GM12891 (cell line): Measurements from ENCODE around the gene CTNNA2.

ENCODE experiments used
- DNase-seq: peaks from one replicate; pipeline ENCODE4 v3.0.0; 2011; ENCODE audit warnings: low spot score; ENCODE audit not compliant: insufficient read length
- FAIRE-seq: peaks from 2 replicates; lab custom pipeline; 2011; peaks lifted over from hg19 to GRCh38; lab: Jason Lieb, UNC
- PAX5 ChIP-seq: IDR thresholded peaks from 2 replicates; pipeline ENCODE4 v1.6.1; 2011; ENCODE audit warnings: low read length, moderate library complexity, mild to moderate bottlenecking; ENCODE audit not compliant: insufficient read depth, severe bottlenecking
- POLR2A ChIP-seq: IDR thresholded peaks from 2 replicates; pipeline ENCODE4 v1.6.1; 2011; ENCODE audit warnings: low read depth, low read length, control low read depth
- POLR2AphosphoS5 ChIP-seq: IDR thresholded peaks from 2 replicates; pipeline ENCODE4 v1.6.1; 2011; ENCODE audit warnings: low read depth, low read length, control low read depth
- POU2F2 ChIP-seq: IDR thresholded peaks from 2 replicates; pipeline ENCODE4 v1.6.1; 2011; ENCODE audit warnings: low read depth, mild to moderate bottlenecking, control low read depth, low read length, moderate library complexity
- SPI1 ChIP-seq: IDR thresholded peaks from 2 replicates; pipeline ENCODE4 v1.6.1; 2011; ENCODE audit warnings: low read depth, low read length, control low read depth
- TAF1 ChIP-seq: IDR thresholded peaks from 2 replicates; pipeline ENCODE4 v1.6.1; 2011; ENCODE audit warnings: low read depth, low read length, control low read depth

CTNNA2 gene

GRCh38 chr2:80392441-80392840, 879.6 kb downstream of the CTNNA2 start:
- FAIRE-seq, result no peak
- TF ChIP-seq POU2F2 (no peak), SPI1 (no peak), POLR2AphosphoS5 (no peak), PAX5 (no peak), TAF1 (no peak)
- DNase-seq, result no peak

DNA sequence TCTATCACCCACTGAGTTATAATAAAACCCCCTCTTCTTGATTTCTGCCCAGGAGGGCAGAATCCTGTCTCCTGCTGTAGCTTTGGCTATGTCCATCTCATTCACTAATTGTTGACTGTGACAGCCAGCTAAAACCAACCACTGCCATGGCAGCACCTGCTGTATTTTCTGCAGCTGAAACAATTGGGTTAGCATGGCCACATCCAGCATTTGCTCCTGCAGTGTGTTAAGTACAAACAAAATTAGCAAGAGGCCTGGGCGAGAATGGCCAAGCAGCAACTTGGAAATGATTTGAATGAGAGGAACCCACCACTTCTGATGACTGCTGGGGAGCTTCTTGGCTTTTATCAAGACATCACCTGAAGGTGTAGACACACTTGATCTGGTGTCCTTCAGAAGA, 881.1 kb downstream of the CTNNA2 start:
- no peak for FAIRE-seq
- no peak for DNase-seq
- TF ChIP-seq PAX5 (no peak), SPI1 (no peak), POLR2A (no peak), POLR2AphosphoS5 (no peak), POU2F2 (no peak), TAF1 (no peak)

DNA sequence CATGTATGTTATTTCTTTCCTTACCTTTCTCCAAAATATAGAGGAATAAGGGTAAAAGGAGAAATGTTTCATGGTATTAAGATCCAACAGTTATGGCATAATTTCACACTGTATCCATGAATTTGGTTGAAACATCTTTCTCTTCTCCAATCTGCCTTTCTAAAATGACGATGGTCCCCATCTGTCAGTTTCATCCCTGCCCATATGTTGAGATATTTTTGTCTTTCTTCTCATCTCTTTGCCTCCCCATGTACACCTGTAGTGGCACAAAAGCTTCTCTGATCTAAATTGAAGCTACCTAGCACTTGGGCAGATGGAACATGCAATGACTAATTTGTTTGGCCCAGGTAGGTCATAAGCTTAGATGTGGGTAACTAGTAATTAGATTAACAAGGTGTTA, 882.4 kb downstream of the CTNNA2 start:
- DNase-seq, result no peak
- no peak for FAIRE-seq
- no peak for TF ChIP-seq POU2F2
- TF ChIP-seq TAF1, result no peak
- TF ChIP-seq PAX5, result no peak
- no peak for TF ChIP-seq POLR2AphosphoS5
- TF ChIP-seq SPI1, result no peak
- TF ChIP-seq POLR2A, result no peak

DNA sequence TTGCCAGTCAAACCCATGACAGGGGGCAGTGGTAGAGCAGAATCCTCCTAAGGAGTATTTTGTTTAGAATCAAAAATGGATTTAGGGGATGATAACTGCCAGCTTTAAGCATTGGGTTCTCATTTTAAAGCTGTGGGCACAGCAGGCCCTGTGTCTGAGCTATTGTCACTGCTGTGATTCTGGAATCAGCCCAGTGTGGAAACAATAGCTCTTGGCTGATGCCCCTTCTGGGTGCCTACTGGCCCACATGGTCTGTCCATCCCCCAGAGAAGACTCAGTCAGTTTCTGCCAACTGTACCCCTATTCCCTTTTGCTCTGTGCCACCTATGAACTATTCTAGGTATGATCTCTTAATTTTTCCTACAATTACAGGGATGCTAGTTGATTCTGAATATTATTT, 883.4 kb downstream of the CTNNA2 start:
- DNase-seq (no peak), FAIRE-seq (no peak)
- no peak for TF ChIP-seq SPI1
- TF ChIP-seq PAX5, result no peak
- TF ChIP-seq POU2F2, result no peak
- no peak for TF ChIP-seq POLR2AphosphoS5

DNA sequence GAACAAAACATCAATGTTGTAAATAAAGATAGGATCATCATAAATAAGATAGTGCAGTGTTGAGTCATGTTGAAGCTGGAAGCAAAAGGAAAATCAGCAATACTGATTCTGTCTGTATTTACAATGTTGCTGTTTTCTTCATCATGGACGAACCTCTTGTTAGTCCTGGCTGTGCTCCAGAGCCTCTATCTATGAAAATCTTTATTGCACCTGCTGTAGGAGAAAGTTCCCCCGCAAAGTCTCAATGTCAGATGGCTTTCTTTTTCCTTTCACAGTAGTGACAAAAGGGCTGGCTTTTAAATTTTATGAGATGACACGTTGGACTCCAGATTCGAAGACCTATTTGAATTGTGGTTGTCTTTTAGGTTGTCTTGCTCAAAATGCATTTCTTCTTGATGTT, 890.2 kb downstream of the CTNNA2 start:
- TF ChIP-seq TAF1 (no peak), PAX5 (no peak), POLR2A (no peak), POLR2AphosphoS5 (no peak), POU2F2 (no peak), SPI1 (no peak)
- FAIRE-seq (no peak), DNase-seq (no peak)

DNA sequence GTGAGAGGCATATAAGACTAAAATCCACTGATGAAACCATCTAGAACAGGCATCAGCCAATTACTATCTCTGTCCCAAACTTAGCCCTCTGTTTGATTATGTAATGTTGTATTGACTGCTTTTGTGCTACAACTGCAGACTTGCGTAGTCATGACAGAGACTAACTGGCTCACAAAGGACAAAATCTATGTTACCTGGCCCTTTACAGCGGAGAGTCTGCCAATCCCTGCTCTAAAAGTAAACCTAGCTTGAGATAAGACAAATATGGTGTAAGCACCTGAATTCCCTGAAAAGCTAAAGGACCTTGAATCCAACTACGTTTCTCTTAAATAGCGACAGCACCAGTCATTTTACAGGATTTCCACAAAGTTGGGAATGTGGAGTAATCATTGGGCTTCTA, 894.5 kb downstream of the CTNNA2 start:
- TF ChIP-seq TAF1, result no peak
- TF ChIP-seq PAX5, result no peak
- TF ChIP-seq POLR2AphosphoS5, result no peak
- no peak for TF ChIP-seq SPI1
- no peak for TF ChIP-seq POU2F2
- TF ChIP-seq POLR2A, result no peak
- no peak for DNase-seq
- no peak for FAIRE-seq

DNA sequence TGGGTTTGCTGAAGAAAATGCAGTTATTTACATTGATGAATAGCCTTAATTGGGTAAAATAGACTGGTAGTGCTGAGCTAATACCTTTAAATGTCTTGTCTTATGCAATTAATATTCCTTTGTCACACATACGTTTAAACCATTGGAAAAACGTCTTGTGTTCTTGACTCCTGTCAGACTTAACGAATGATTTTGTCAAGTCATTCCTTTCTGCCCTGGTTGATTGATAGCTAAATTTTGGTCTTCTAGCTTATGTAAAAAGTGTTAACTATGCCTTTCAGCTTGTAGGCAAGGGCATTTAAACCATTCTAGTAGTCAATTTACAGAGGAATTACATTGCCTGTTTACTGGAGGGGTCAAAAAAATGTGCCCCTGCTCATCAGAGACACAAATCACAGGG, 897.5 kb downstream of the CTNNA2 start:
- TF ChIP-seq PAX5 (no peak), POU2F2 (no peak), POLR2A (no peak), POLR2AphosphoS5 (no peak), SPI1 (no peak), TAF1 (no peak)
- DNase-seq (no peak), FAIRE-seq (no peak)

- TF ChIP-seq SPI1 (no peak), TAF1 (no peak), POLR2A (no peak), POU2F2 (no peak)
- FAIRE-seq (no peak), DNase-seq (no peak)
These were observed 900.3 kb downstream of the CTNNA2 start for GRCh38 chr2:80413136-80413535.

DNA sequence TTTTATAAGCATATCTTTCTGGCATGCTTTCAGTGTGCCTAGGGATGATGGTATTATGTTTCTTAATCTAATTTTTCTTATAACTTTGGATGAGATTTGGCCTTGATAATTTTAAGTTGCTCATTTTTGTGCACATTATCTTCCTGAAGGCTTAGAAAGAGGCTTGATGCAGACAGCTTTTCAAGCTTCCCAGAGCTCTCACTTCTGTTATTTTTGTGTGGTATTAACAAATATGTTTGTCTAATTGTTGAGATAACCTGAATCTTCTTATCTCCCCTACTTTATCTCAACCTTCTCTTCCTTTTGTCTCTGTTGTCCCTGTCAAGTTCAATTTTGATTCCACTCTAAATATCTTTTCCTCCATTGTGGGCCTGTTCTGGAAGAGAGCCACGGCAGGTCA, 904.9 kb downstream of the CTNNA2 start:
- TF ChIP-seq SPI1 (no peak), POLR2AphosphoS5 (no peak), POU2F2 (no peak), PAX5 (no peak), POLR2A (no peak), TAF1 (no peak)
- no peak for DNase-seq
- no peak for FAIRE-seq

DNA sequence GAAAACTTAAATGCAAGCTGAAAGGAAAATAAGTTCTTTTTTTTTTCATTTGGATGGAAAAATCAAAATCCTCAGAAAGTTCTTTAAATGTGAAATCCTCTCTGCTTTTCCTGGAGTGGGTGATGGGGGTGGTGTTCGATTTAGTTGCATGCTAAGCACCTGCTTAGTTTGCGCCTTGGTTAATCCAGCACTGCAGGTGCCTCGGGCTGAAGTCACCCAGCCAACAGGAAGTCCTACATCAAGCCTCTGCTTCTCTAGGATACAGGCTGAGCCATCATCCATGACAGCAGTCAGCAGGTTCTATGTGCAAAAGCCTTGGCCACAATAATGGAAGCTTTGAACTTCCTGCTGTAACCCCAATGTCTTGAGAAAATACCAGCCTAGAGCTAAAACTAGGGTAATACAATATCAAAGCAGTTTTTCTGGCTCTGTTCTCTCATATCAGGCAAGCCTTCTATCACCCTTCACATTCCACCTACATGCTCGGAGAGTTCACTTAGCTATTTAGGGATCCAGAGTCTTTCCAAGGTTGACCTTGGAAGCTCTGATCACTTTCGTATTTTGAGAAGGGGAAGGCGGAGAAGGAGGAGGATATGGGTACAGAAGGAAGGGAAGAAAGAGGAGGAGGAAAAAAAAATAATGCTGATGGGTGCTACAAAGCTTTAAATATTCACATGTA, 907.8 kb downstream of the CTNNA2 start:
- FAIRE-seq, result no peak
- no peak for TF ChIP-seq PAX5
- TF ChIP-seq POLR2AphosphoS5, result no peak
- TF ChIP-seq POU2F2, result no peak
- TF ChIP-seq TAF1, result no peak
- no peak for TF ChIP-seq POLR2A
- no peak for TF ChIP-seq SPI1
- DNase-seq, result no peak
